GM12865 (cell line): ENCODE data around the gene CEP164.

Experiments used
- DNase-seq: peaks from one replicate; pipeline ENCODE4 v3.0.0; 2010; ENCODE audit warnings: low read depth
- H3K4me3 ChIP-seq: 2 replicates; pipeline ENCODE4 v1.5.1; 2011; ENCODE audit warnings: mild to moderate bottlenecking, low read depth, low read length, control low read depth
- CTCF ChIP-seq: IDR thresholded peaks from 2 replicates; pipeline ENCODE4 v1.5.1; 2011; ENCODE audit warnings: low read length, control low read depth, low read depth, inconsistent platforms; ENCODE audit not compliant: insufficient read depth; ENCODE audit errors: missing control alignments

CEP164 gene

GRCh38 chr11:117442049-117442868, 114.6 kb downstream of the CEP164 start:
- no peak overlapping the region for H3K4me3 ChIP-seq
- no peak for DNase-seq
- no peak for TF ChIP-seq CTCF

- no peak for TF ChIP-seq CTCF
- no peak overlapping the region for H3K4me3 ChIP-seq
- DNase-seq = no peak
Measured at GRCh38 chr11:117442869-117443239, 115.2 kb downstream of the CEP164 start.

- TF ChIP-seq CTCF = peak; percentile 42
- no peak overlapping the region for H3K4me3 ChIP-seq
- DNase-seq = peak; percentile 35
Measured at GRCh38 chr11:117443266-117444186, 115.9 kb downstream of the CEP164 start.

- DNase-seq = no peak
Measured at GRCh38 chr11:117444256-117444655, 116.6 kb downstream of the CEP164 start.

DNA sequence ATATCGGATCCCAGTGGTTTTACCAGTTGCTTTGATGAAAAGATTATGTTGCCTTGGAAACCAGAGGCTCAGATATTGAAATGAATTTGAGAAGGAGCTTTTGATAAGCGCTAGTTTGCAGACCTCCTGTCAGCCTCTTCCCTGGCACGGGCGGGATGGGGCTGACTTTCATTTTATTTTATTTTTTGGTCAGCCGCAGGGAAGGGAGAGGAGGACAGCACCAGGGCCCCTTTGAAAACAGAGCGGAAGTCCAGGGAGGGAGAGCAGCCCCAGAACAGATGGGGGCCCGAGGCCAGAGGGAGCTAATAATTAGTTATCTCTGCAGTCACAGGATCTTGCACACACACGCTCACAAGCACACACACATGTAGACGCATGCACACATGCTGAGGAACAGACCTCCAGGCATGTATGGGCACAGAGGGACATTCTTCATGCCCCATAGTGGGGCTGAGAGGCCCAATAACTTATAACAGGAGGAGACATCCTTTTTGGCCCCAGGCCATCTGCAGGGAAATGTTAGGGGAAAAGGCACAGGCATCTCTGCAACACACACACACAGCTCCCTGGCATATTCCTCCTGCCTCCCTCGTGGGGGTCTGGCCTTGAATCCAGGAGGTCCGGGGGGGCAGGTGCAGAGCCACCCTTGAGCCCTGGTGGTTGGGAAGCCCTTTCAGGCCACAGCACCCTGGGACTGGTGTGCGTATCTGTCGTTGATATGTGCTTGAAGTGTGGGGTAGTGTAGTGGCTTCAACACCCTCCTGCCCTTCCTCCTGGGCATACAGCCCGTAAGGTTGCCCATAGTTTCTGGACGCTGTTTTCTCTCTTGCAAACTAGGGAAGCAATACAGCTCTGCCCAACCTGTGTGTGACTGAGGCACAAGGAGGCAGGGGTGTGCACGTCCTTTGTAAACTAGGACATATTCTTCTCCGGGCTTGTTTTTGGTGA, 117.3 kb downstream of the CEP164 start:
- no peak overlapping the region for H3K4me3 ChIP-seq
- no peak for DNase-seq
- no peak for TF ChIP-seq CTCF

More at GRCh38 chr11:117444256-117444655, 116.6 kb downstream of the CEP164 start:
- TF ChIP-seq CTCF = no peak
- H3K4me3 ChIP-seq = no peak overlapping the region

- TF ChIP-seq CTCF = no peak
- DNase-seq = no peak
- H3K4me3 ChIP-seq = no peak overlapping the region
Measured at GRCh38 chr11:117449111-117449693, 121.5 kb downstream of the CEP164 start.
